Endometrial microvascular endothelial cells (primary cell): ENCODE results near the gene GP2. TPM values are rescaled to one million over a fixed set of nuclear protein-coding genes. Genes with fewer than 3 reads are reported as not detected.
"Not testable (repeated sequence)": the region's sequence is repeated elsewhere in the genome, so short reads cannot be mapped to it uniquely, and the experiment has no call there.

Experiments used
- in situ Hi-C: cut with HindIII; loops from 2 replicates; pipeline ENCODE4 v1.10.0; 2017; ENCODE audit warnings: low sequenced_read_pairs, low pct_unique_long_range_greater_than_20kb; ENCODE audit errors: inconsistent ontology term
- total RNA-seq: library from RNA; depleted of rRNA; stranded (reverse); fragments of >200 nt; gene quantifications from one replicate; pipeline ENCODE4 v1.2.3, GENCODE V29; 2015; ENCODE audit errors: inconsistent ontology term

GP2 gene
- total RNA-seq, 1 donor from 2014 or later = not detected

DNA sequence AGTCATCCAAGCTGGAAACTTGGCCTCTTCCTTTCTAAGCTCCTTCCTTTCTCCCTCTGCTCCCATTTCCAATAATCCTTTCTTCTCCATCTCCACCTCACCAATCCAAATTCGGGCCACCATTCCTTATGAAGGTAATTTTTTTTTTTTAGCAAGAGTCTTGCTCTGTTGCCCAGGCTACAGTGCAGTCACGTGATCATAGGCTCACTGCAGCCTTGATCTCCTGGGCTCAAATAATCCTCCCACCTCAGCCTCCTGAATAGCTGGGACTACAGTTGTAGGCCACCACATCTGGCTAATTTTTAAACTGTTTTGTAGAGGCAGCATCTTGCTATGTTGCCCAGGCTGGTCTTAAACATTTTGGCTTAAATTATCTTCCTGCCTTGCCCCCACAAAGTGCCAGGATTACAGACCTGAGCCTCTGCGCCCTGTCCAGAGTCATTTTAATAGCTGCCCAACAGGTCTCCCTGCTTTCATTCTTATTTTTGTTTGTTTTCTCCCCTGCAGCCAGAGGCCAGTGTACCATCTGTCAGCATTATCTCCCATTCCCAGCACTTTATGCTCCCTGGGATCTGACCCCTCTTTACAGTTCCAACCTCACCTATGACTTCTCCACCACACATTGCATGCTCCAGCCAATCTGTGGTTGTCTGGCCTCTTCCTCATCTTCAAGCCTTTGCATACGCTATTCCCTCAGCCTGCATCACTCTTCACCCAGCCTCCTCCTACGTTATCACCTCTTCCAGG, 2.3 kb upstream of the GP2 start:
- in situ Hi-C loops = no loop called here

DNA sequence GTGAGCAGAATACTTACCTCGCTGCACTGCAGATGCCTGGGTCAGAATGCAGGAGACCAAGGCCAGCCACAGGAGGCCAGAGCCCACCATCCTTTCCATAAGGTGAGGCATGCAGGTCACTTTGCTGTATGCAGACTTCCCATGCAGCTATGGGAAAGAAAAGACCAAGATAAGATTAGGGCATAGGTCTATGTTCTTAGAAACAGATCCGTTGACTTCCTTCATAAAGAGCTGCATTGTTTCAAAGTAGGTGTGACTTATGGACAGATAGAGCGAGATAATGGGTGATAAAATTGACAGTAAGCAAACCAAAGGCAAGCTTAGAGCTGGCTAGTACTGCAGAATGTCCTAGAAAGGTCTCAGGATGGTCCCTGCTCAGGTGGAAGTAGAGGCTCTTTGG, 992 bp downstream of the GP2 start:
- in situ Hi-C loops = no loop called here

GRCh38 chr16:20325005-20325404, 2.3 kb downstream of the GP2 start:
- in situ Hi-C loops = no loop called here

DNA sequence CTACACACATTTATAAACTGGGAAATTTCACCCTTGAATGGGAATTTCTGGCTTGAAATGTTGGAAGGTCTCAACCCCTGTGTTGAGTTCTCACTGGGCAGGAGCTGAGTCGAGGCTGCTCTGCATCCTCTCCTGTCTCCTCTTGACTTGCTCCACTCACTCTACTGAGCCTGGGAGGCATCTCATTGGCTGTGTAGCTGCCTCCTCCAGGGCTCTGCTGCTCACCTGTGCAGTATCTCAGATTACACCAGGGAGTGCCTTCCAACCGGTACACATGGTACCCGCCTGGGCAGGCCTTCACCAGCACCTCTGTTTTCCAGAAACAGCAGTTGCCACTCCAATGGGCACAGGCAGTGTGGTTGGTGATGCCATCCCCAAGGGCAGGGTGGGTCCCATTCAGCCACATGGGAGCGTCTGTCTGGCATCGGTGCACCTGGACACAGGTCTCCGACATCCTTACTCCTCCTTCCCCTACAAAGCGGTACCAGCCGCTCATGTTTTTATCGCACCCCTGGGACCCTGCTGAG, 3.7 kb downstream of the GP2 start:
- in situ Hi-C loops = no loop called here

DNA sequence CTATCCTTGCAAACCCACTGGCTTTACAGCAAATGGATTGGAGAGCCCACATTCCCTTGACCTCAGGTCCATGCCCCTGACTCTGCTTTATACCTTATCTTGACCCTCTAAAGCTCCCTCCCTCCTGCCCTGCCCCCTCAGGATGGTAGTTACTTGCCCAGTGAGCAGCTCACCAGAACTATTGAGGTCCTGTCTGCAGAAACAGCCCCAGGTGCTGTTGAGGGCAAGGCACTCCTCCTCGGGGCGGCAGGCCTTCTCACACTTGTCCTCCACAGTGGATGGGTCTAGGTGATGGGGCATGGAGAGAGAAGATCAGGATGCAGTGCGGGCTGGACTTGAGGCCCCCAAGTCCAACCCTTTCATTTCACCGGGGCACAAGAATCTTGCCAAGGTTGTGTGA, 4.6 kb downstream of the GP2 start:
- in situ Hi-C loops = no loop called here

GRCh38 chr16:20321671-20322070, 5.6 kb downstream of the GP2 start:
- in situ Hi-C loops = no loop called here

- in situ Hi-C loops = not testable (repeated sequence)
Measured at GRCh38 chr16:20321051-20321450, 6.3 kb downstream of the GP2 start.

DNA sequence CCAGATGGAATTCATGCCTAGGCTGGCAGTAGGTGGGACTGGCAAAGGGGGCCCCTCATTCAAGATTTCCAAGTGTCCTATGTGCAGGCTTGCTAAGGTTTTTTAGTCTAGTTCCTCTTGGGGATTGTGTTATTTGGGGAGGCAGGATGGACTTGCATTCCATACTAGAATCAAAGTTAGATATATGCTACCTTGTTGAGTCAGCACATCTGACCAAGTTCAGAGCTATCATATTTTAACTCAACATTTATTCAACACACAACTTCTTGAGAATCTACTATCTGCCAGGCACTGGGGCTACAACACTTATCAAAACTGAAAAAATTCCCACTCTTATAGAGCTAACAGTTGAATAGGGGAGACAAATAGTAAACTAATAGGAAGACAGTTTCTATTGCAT, 6.7 kb downstream of the GP2 start:
- in situ Hi-C loops = no loop called here

GRCh38 chr16:20320178-20320577, 7.1 kb downstream of the GP2 start:
- in situ Hi-C loops = no loop called here

- in situ Hi-C loops = no loop called here
Measured at GRCh38 chr16:20319406-20319805, 7.9 kb downstream of the GP2 start.

DNA sequence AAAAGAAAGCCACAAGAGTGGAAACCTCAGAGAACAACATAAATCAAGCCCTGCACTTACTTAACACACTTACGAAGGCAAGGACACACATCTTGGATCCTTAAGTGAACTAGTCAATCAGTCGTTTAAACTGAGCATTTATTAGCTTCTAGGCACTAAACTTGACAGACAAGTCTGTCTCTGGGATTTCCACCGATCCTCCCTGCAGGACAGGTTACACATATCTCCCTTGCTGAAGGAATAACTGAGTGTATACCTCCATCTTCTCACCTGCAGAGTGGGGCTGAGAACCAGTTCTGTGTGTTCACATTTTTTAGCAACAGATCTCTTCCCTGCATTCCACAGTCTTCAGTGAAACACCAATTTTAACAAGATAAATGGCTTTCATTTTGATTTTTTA, 8.9 kb downstream of the GP2 start:
- in situ Hi-C loops = no loop called here

- in situ Hi-C loops = no loop called here
Measured at GRCh38 chr16:20318006-20318405, 9.3 kb downstream of the GP2 start.

GRCh38 chr16:20317117-20317516, 10.2 kb downstream of the GP2 start:
- in situ Hi-C loops = no loop called here

GRCh38 chr16:20316715-20317114, 10.6 kb downstream of the GP2 start:
- in situ Hi-C loops = no loop called here

- in situ Hi-C loops = no loop called here
Measured at GRCh38 chr16:20315764-20316163, 11.5 kb downstream of the GP2 start.

GRCh38 chr16:20314575-20314974, 12.7 kb downstream of the GP2 start:
- in situ Hi-C loops = no loop called here

GRCh38 chr16:20313741-20314140, 13.6 kb downstream of the GP2 start:
- in situ Hi-C loops = no loop called here

- in situ Hi-C loops = not testable (repeated sequence)
Measured at GRCh38 chr16:20312536-20313095, 14.7 kb downstream of the GP2 start.

- in situ Hi-C loops = no loop called here
Measured at GRCh38 chr16:20311548-20311947, 15.8 kb downstream of the GP2 start.
